Measurements from ENCODE around the gene TBL3.

DNA sequence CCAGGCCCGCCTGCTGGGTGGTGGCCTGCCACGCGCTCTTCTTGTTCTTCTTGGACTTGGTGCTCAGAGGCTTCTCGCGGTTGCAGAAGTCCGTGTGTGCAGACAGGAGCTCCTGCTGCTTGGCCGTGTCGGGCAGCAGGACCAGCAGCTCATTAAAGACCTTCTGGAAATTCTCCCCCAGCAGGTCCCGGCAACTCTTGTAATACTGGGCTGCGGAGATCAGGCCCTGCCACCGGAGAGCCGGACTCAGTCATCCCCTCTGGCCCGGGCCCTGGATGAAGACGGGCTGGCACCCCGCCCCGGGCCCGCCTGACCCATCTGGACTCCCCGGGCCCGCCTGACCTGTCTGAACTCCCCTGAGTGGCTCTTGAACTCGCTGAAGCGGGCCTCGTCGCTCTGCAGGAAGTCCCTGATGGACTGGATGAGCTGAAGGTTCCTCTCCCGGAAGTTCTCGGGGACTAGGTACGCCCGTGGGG lies 26.5 kb downstream of the TBL3 start:
- TF ChIP-seq, protein P1, sequence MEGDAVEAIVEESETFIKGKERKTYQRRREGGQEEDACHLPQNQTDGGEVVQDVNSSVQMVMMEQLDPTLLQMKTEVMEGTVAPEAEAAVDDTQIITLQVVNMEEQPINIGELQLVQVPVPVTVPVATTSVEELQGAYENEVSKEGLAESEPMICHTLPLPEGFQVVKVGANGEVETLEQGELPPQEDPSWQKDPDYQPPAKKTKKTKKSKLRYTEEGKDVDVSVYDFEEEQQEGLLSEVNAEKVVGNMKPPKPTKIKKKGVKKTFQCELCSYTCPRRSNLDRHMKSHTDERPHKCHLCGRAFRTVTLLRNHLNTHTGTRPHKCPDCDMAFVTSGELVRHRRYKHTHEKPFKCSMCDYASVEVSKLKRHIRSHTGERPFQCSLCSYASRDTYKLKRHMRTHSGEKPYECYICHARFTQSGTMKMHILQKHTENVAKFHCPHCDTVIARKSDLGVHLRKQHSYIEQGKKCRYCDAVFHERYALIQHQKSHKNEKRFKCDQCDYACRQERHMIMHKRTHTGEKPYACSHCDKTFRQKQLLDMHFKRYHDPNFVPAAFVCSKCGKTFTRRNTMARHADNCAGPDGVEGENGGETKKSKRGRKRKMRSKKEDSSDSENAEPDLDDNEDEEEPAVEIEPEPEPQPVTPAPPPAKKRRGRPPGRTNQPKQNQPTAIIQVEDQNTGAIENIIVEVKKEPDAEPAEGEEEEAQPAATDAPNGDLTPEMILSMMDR (IDR thresholded peaks at IDR 0.05): no peak
- TF ChIP-seq ZFX (IDR thresholded peaks at IDR 0.05; ENCODE audit: borderline replicate concordance): no peak
